HCT116 (cell line): ENCODE measurements around the gene SBF1. TPM values are rescaled to one million over a fixed set of nuclear protein-coding genes. Genes with fewer than 3 reads are reported as not detected.

Experiments
- ATAC-seq: fragments of 200-7000 bp; cut with Tn5 transposase; 2 replicates; pipeline ENCODE4 v1.9.1; 2020; ENCODE audit warnings: mild to moderate bottlenecking, moderate library complexity
- BruUV-seq: library from RNA; stranded (reverse); fragments of 400-500 nt; replicated peaks from 2 replicates; lab custom pipeline; 2021; lab: Mats Ljungman, UMichigan
- CTCF ChIA-PET: fragments of 300-600 bp; sonication (Branson Sonifier 250); formaldehyde crosslinking; loops from one replicate; lab custom pipeline; 2021; ENCODE audit warnings: antibody characterized with exemption; lab: Charles Lee
- POLR2A ChIA-PET: fragments of 300-600, 350-600 bp; sonication (Branson Sonifier 250); formaldehyde crosslinking; loops from one replicate; lab custom pipeline; 2021; ENCODE audit warnings: antibody characterized with exemption; lab: Charles Lee
- RAD21 ChIA-PET, 2 experiments: fragments of 300-600 bp; sonication (Branson Sonifier 250); formaldehyde crosslinking; loops; one replicate each; lab custom pipeline; 2023; ENCODE audit warnings: low total read pairs in 2 of 2; ENCODE audit not compliant: uncharacterized antibody in 2 of 2, unreplicated experiment in 2 of 2, low non-redundant PET in 1 of 2; lab: Charles Lee
- DNase-seq: peaks from one replicate; pipeline ENCODE4 v3.0.0-alpha.2; 2010; ENCODE audit warnings: low read depth, low spot score
- H2AFZ ChIP-seq: fragments of 200-600 bp; shearing (Covaris generic), sonication (generic); 2 replicates; pipeline ENCODE4 v1.6.1; 2017; ENCODE audit warnings: low read depth, mixed run types, mixed read lengths, antibody characterized with exemption, low read length; ENCODE audit not compliant: poor library complexity, severe bottlenecking
- H3K27ac ChIP-seq: 2 replicates; pipeline ENCODE4 v1.5.1; 2012; ENCODE audit warnings: low read depth, low read length
- H3K27me3 ChIP-seq: fragments of 200-600 bp; sonication (generic); 2 replicates; pipeline ENCODE4 v1.6.1; 2016; ENCODE audit warnings: mixed run types, low read length, mixed read lengths; ENCODE audit not compliant: insufficient read depth
- H3K36me3 ChIP-seq, 2 experiments: fragments of 200-500 bp in 1 of 2; fragments of 200-600 bp in 1 of 2; sonication (Bioruptor generic) in 1 of 2; sonication (generic) in 1 of 2; 2 replicates each; pipeline versions ENCODE4 v1.5.1 to v1.6.1; 2014 to 2016; ENCODE audit warnings: low read length in 2 of 2, inconsistent platforms in 1 of 2, mixed read lengths in 1 of 2, mixed run types in 1 of 2; ENCODE audit not compliant: insufficient read depth in 2 of 2, control insufficient read depth in 1 of 2
- H3K4me1 ChIP-seq, 2 experiments: fragments of 200-600 bp in 1 of 2; sonication (generic) in 1 of 2; 2 replicates each; pipeline versions ENCODE4 v1.5.1 to v1.6.1; 2012 to 2017; ENCODE audit warnings: low read length in 2 of 2, inconsistent platforms in 1 of 2, mild to moderate bottlenecking in 1 of 2, mixed read lengths in 1 of 2, mixed run types in 1 of 2, moderate library complexity in 1 of 2; ENCODE audit not compliant: insufficient read depth in 2 of 2, control insufficient read depth in 1 of 2
- H3K4me2 ChIP-seq: fragments of 200-600 bp; sonication (generic); 2 replicates; pipeline ENCODE4 v1.6.1; 2017; ENCODE audit warnings: mixed run types, low read length, mixed read lengths
- H3K4me3 ChIP-seq, 2 experiments: fragments of 200-600 bp in 1 of 2; sonication (generic) in 1 of 2; replicated peaks in 1 of 2; 2 replicates each; pipeline ENCODE4 v1.5.1; 2011 to 2016; ENCODE audit warnings: low read length in 2 of 2, control low read depth in 1 of 2, low read depth in 1 of 2, mild to moderate bottlenecking in 1 of 2, mixed read lengths in 1 of 2, mixed run types in 1 of 2
- H3K79me2 ChIP-seq: fragments of 200-600 bp; sonication (generic); 2 replicates; pipeline ENCODE4 v1.6.1; 2017; ENCODE audit warnings: mild to moderate bottlenecking, mixed run types, low read length, moderate library complexity, mixed read lengths; ENCODE audit not compliant: insufficient read depth
- H3K9ac ChIP-seq: fragments of 200-600 bp; sonication (generic); 2 replicates; pipeline ENCODE4 v1.6.1; 2016; ENCODE audit warnings: low read length, mixed read lengths
- H3K9me2 ChIP-seq: fragments of 200-600 bp; sonication (generic), shearing (Covaris generic); 2 replicates; pipeline ENCODE4 v1.6.1; 2017; ENCODE audit warnings: mixed run types, mild to moderate bottlenecking, moderate library complexity; ENCODE audit not compliant: insufficient read depth
- H3K9me3 ChIP-seq, 2 experiments: fragments of 200-500 bp in 1 of 2; fragments of 200-600 bp in 1 of 2; sonication (Bioruptor generic) in 1 of 2; sonication (generic) in 1 of 2; 2 replicates each; pipeline ENCODE4 v1.6.1; 2014 to 2017; ENCODE audit warnings: low read length in 2 of 2, mixed read lengths in 2 of 2, inconsistent platforms in 1 of 2, low read depth in 1 of 2, mild to moderate bottlenecking in 1 of 2, mixed run types in 1 of 2, moderate library complexity in 1 of 2; ENCODE audit not compliant: control insufficient read depth in 1 of 2, insufficient read depth in 1 of 2
- H4K20me1 ChIP-seq: fragments of 200-600 bp; sonication (generic), shearing (Covaris generic); 2 replicates; pipeline ENCODE4 v1.6.1; 2017; ENCODE audit warnings: mixed run types, mild to moderate bottlenecking, moderate library complexity; ENCODE audit not compliant: insufficient read depth
- ATF3 ChIP-seq: IDR thresholded peaks from 2 replicates; pipeline ENCODE4 v1.6.1; 2012
- CBX3 ChIP-seq: IDR thresholded peaks from 2 replicates; pipeline ENCODE4 v1.6.1; 2012; ENCODE audit warnings: low read depth
- CEBPB ChIP-seq: IDR thresholded peaks from 2 replicates; pipeline ENCODE4 v1.6.1; 2012; ENCODE audit warnings: low read depth
- ELF1 ChIP-seq: IDR thresholded peaks from 2 replicates; pipeline ENCODE4 v1.6.1; 2012; ENCODE audit warnings: low read depth, borderline replicate concordance
- EZH2 ChIP-seq: fragments of 200-600 bp; sonication (generic); IDR thresholded peaks from 2 replicates; pipeline ENCODE4 v1.6.1; 2017; ENCODE audit warnings: antibody characterized with exemption, mixed run types
- EZH2phosphoT487 ChIP-seq: fragments of 200-600 bp; IDR thresholded peaks from 2 replicates; pipeline ENCODE4 v1.6.1; 2018; ENCODE audit warnings: antibody characterized with exemption, borderline replicate concordance
- FOSL1 ChIP-seq: IDR thresholded peaks from 2 replicates; pipeline ENCODE4 v1.6.1; 2012; ENCODE audit warnings: low read depth
- JUND ChIP-seq: IDR thresholded peaks from 2 replicates; pipeline ENCODE4 v1.6.1; 2012
- MAX ChIP-seq: IDR thresholded peaks from 2 replicates; pipeline ENCODE4 v1.6.1; 2012
- POLR2AphosphoS5 ChIP-seq: IDR thresholded peaks from 2 replicates; pipeline ENCODE4 v1.6.1; 2011; ENCODE audit warnings: mild to moderate bottlenecking, low read depth, low read length, moderate library complexity
- RAD21 ChIP-seq: IDR thresholded peaks from 2 replicates; pipeline ENCODE4 v1.6.1; 2012; ENCODE audit warnings: low read depth, mild to moderate bottlenecking
- SP1 ChIP-seq: IDR thresholded peaks from 2 replicates; pipeline ENCODE4 v1.6.1; 2012; ENCODE audit warnings: low read depth
- SRF ChIP-seq: IDR thresholded peaks from 2 replicates; pipeline ENCODE4 v1.6.1; 2012; ENCODE audit warnings: low read depth
- TCF7L2 ChIP-seq: IDR thresholded peaks from 2 replicates; pipeline ENCODE4 v1.7.0; 2011; ENCODE audit warnings: borderline replicate concordance, inconsistent platforms; ENCODE audit not compliant: insufficient read depth, insufficient read length; ENCODE audit errors: extremely low read depth
- ZBTB33 ChIP-seq: IDR thresholded peaks from 2 replicates; pipeline ENCODE4 v1.6.1; 2011; ENCODE audit warnings: mild to moderate bottlenecking, low read length, moderate library complexity; ENCODE audit not compliant: insufficient replicate concordance; ENCODE audit errors: extremely low read depth
- ZFX ChIP-seq: fragments of 450-650 bp; IDR thresholded peaks from 2 replicates; pipeline ENCODE4 v1.6.1; 2017
- ZNF274 ChIP-seq: fragments of 200-500 bp; sonication (Bioruptor generic); IDR thresholded peaks from 2 replicates; pipeline ENCODE4 v1.6.1; 2014; ENCODE audit warnings: mild to moderate bottlenecking, low read depth, low read length, inconsistent platforms
- intact Hi-C: fragments of 100-400 bp; cut with micrococcal nuclease; formaldehyde crosslinking; loops from 2 replicates; pipeline ENCODE4 v1.10.0; 2022
- total RNA-seq: library from RNA; stranded (reverse); gene quantifications from one replicate; pipeline ENCODE4 v1.2.1, GENCODE V29; 2021; ENCODE audit not compliant: unreplicated experiment

The SBF1 gene
- total RNA-seq, 1 experiment from 2014 or later, result 91.1 TPM

GRCh38 chr22:50403701-50404101 is 71.1 kb downstream of the SBF1 start:
- intact Hi-C loops, result no loop called here
- CTCF ChIA-PET, result no interaction called here
- no peak overlapping the region for H3K4me3 ChIP-seq
- H4K20me1 ChIP-seq, result no peaks in the 10 kb centered on the region
- H2AFZ ChIP-seq, result no peak overlapping the region
- no peak overlapping the region for H3K27ac ChIP-seq
- H3K36me3 ChIP-seq, result peaks cover 3 to 28% of the 10 kb centered on the region in 2 experiments; a peak in 3 of 4 replicates
- H3K4me2 ChIP-seq, result no peak overlapping the region
- no peaks in the 10 kb centered on the region for H3K27me3 ChIP-seq
- POLR2A ChIA-PET, result no interaction called here
- no TSS peak for BruUV-seq
- H3K9me2 ChIP-seq, result no peaks in the 10 kb centered on the region
- H3K4me1 ChIP-seq, result no peaks in the 10 kb centered on the region
- TF ChIP-seq CEBPB, result no peak
- TF ChIP-seq POLR2AphosphoS5, result no peak
- no peak for TF ChIP-seq EZH2phosphoT487
- no peak for TF ChIP-seq ATF3
- no peak for TF ChIP-seq SP1
- no peak for TF ChIP-seq ELF1
- TF ChIP-seq JUND, result no peak
- no peak for TF ChIP-seq CBX3
- TF ChIP-seq ZBTB33, result no peak
- no peak for TF ChIP-seq ZNF274
- no peak for TF ChIP-seq ZFX
- no peak for TF ChIP-seq RAD21
- no peak for TF ChIP-seq SRF
- no peak for TF ChIP-seq EZH2
- TF ChIP-seq MAX, result no peak
- TF ChIP-seq FOSL1, result no peak
- no peak for TF ChIP-seq TCF7L2
- DNase-seq (no peak), ATAC-seq (no peak)
- peaks cover 44% of the 10 kb centered on the region for H3K79me2 ChIP-seq
- H3K9ac ChIP-seq, result no peak overlapping the region
- no peaks in the 10 kb centered on the region for H3K9me3 ChIP-seq
- RAD21 ChIA-PET, result no interaction called here
